ENCODE measurements around the gene XRCC6. TPM values are rescaled to one million over a fixed set of nuclear protein-coding genes. Genes with fewer than 3 reads are reported as not detected.
"Not testable (repeated sequence)": the region's sequence is repeated elsewhere in the genome, so short reads cannot be mapped to it uniquely, and the experiment has no call there.

Gene XRCC6
- total and polyA plus RNA-seq, 3 donors from 2014 or later: 290 to 621 (median 317) TPM

GRCh38 chr22:41636467-41636866, 15.4 kb downstream of the XRCC6 start:
- 70 to 76% methylated on average over 7 of the region's 7 CpGs for WGBS, 2 donors
- Histone ChIP-seq H3K27me3 (no peaks in the 10 kb centered on the region), H3K9me3 (no peaks in the 10 kb centered on the region), H3K36me3 (ENCODE audit: low read depth, missing control alignments) (no peaks in the 10 kb centered on the region), H3K4me1 (no peaks in the 10 kb centered on the region), H3K27ac (no peak overlapping the region), H3K4me3 (no peak overlapping the region)
- intact Hi-C loops (cut with DNase I; ENCODE audit: low total_unique reads): no loop called here
- DNase-seq: no peak
- TF ChIP-seq POLR2A (IDR thresholded peaks at IDR 0.05): no peak
- TF ChIP-seq, protein P1, sequence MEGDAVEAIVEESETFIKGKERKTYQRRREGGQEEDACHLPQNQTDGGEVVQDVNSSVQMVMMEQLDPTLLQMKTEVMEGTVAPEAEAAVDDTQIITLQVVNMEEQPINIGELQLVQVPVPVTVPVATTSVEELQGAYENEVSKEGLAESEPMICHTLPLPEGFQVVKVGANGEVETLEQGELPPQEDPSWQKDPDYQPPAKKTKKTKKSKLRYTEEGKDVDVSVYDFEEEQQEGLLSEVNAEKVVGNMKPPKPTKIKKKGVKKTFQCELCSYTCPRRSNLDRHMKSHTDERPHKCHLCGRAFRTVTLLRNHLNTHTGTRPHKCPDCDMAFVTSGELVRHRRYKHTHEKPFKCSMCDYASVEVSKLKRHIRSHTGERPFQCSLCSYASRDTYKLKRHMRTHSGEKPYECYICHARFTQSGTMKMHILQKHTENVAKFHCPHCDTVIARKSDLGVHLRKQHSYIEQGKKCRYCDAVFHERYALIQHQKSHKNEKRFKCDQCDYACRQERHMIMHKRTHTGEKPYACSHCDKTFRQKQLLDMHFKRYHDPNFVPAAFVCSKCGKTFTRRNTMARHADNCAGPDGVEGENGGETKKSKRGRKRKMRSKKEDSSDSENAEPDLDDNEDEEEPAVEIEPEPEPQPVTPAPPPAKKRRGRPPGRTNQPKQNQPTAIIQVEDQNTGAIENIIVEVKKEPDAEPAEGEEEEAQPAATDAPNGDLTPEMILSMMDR (IDR thresholded peaks at IDR 0.05): no peak

- H3K4me1 ChIP-seq; H3K9me3 ChIP-seq; H3K27me3 ChIP-seq; H3K27ac ChIP-seq; H3K4me3 ChIP-seq; H3K36me3 ChIP-seq (ENCODE audit: low read depth, missing control alignments); DNase-seq; intact Hi-C loops (cut with DNase I; ENCODE audit: low total_unique reads): not testable (repeated sequence)
- WGBS, 2 donors: 95 to 98% methylated on average over 8 of the region's 8 CpGs
Measured at GRCh38 chr22:41637623-41638022, 16.5 kb downstream of the XRCC6 start.

GRCh38 chr22:41638124-41638523, 17.0 kb downstream of the XRCC6 start:
- Histone ChIP-seq H3K4me3 (no peak overlapping the region), H3K27ac (no peak overlapping the region), H3K36me3 (ENCODE audit: low read depth, missing control alignments) (no peaks in the 10 kb centered on the region), H3K9me3 (no peaks in the 10 kb centered on the region), H3K4me1 (no peaks in the 10 kb centered on the region), H3K27me3 (no peaks in the 10 kb centered on the region)
- no peak for TF ChIP-seq POLR2A (IDR thresholded peaks at IDR 0.05)
- TF ChIP-seq, protein P1 (IDR thresholded peaks at IDR 0.05): no peak
- intact Hi-C loops (cut with DNase I; ENCODE audit: low total_unique reads): no loop called here
- no peak for DNase-seq
- 93 to 94% methylated on average over 5 of the region's 5 CpGs for WGBS, 2 donors

GRCh38 chr22:41638748-41639147, 17.7 kb downstream of the XRCC6 start:
- H3K36me3 ChIP-seq (ENCODE audit: low read depth, missing control alignments): no peaks in the 10 kb centered on the region
- intact Hi-C loops (cut with DNase I; ENCODE audit: low total_unique reads): no loop called here

GRCh38 chr22:41641854-41642253, 20.8 kb downstream of the XRCC6 start:
- intact Hi-C loops (cut with DNase I; ENCODE audit: low total_unique reads): no loop called here
- no peaks in the 10 kb centered on the region for H3K36me3 ChIP-seq (ENCODE audit: low read depth, missing control alignments)
- no peak overlapping the region for H3K4me3 ChIP-seq
- TF ChIP-seq, protein P1 (IDR thresholded peaks at IDR 0.05): no peak
- TF ChIP-seq POLR2A (IDR thresholded peaks at IDR 0.05): no peak
- 95% methylated on average over 7 of the region's 7 CpGs for WGBS, 2 donors
- H3K9me3 ChIP-seq: no peaks in the 10 kb centered on the region
- no peaks in the 10 kb centered on the region for H3K4me1 ChIP-seq
- H3K27ac ChIP-seq: no peak overlapping the region
- no peak for DNase-seq
- no peaks in the 10 kb centered on the region for H3K27me3 ChIP-seq

More at GRCh38 chr22:41638748-41639147, 17.7 kb downstream of the XRCC6 start:
- TF ChIP-seq, protein P1 (IDR thresholded peaks at IDR 0.05): no peak
- TF ChIP-seq POLR2A (IDR thresholded peaks at IDR 0.05): no peak
- no peak for DNase-seq
- Histone ChIP-seq H3K27me3 (no peaks in the 10 kb centered on the region), H3K27ac (no peak overlapping the region), H3K4me3 (no peak overlapping the region), H3K9me3 (no peaks in the 10 kb centered on the region), H3K4me1 (no peaks in the 10 kb centered on the region)
- 92 to 96% methylated on average over 5 of the region's 5 CpGs for WGBS, 2 donors

Measured in testis (tissue), 3 donors.